ENCODE results near the gene RPUSD1. TPM values are rescaled to one million over a fixed set of nuclear protein-coding genes. Genes with fewer than 3 reads are reported as not detected.

Gene RPUSD1
- total RNA-seq, 1 experiment from 2014 or later = 72.6 TPM

- no peaks in the 10 kb centered on the region for H3K9me2 ChIP-seq (replicated peaks; ENCODE audit: low read length)
- no TSS peak for BruUV-seq (replicated peaks)
- CTCF ChIA-PET = no interaction called here
These were observed 27.7 kb upstream of the RPUSD1 start for GRCh38 chr16:815861-816260.

GRCh38 chr16:814974-815373, 26.8 kb upstream of the RPUSD1 start:
- DNase-seq (no peak), ATAC-seq (no peak)
- no peaks in the 10 kb centered on the region for H4K20me1 ChIP-seq (ENCODE audit: low read length)
- H3K9me2 ChIP-seq (replicated peaks; ENCODE audit: low read length) = no peaks in the 10 kb centered on the region
- no peaks in the 10 kb centered on the region for H3K79me2 ChIP-seq (ENCODE audit: low read length)
- TF ChIP-seq CTCF (conservative IDR thresholded peaks at IDR 0.05; ENCODE audit: low read depth, low read length) = no peak
- no peak for TF ChIP-seq EZH2 (IDR thresholded peaks at IDR 0.05; ENCODE audit: low read length, unreplicated experiment)
- no peak overlapping the region for H2AFZ ChIP-seq (ENCODE audit: low read length)
- H3K4me3 ChIP-seq (ENCODE audit: low read length) = no peak overlapping the region
- no peaks in the 10 kb centered on the region; the same call in 1 of the 2 replicates for H3K4me1 ChIP-seq (ENCODE audit: insufficient read depth, low read length)
- H3K9me3 ChIP-seq (ENCODE audit: low read length) = no peaks in the 10 kb centered on the region
- ChIA-PET POLR2A (ENCODE audit: unreplicated experiment) (no interaction called here), CTCF (no interaction called here)
- H3K9ac ChIP-seq (ENCODE audit: low read length) = no peak overlapping the region
- no peaks in the 10 kb centered on the region for H3F3A ChIP-seq (ENCODE audit: low read length, unreplicated experiment)
- H3K36me3 ChIP-seq (ENCODE audit: low read depth, low read length) = no peaks in the 10 kb centered on the region
- no TSS peak for BruUV-seq (replicated peaks)
- no peak overlapping the region for H3K4me2 ChIP-seq (ENCODE audit: low read length)
- no peak overlapping the region for H3K27ac ChIP-seq (ENCODE audit: low read length)
- intact Hi-C loops (cut with micrococcal nuclease) = no loop called here
- no peaks in the 10 kb centered on the region for H3K27me3 ChIP-seq (ENCODE audit: low read length)

More at GRCh38 chr16:815861-816260, 27.7 kb upstream of the RPUSD1 start:
- POLR2A ChIA-PET (ENCODE audit: unreplicated experiment) = no interaction called here
- Histone ChIP-seq H3F3A (ENCODE audit: low read length, unreplicated experiment) (no peaks in the 10 kb centered on the region), H3K36me3 (ENCODE audit: low read depth, low read length) (no peaks in the 10 kb centered on the region), H3K79me2 (ENCODE audit: low read length) (no peaks in the 10 kb centered on the region), H3K4me2 (ENCODE audit: low read length) (no peak overlapping the region), H3K9me3 (ENCODE audit: low read length) (no peaks in the 10 kb centered on the region), H3K4me1 (ENCODE audit: insufficient read depth, low read length) (no peaks in the 10 kb centered on the region; the same call in 1 of the 2 replicates), H2AFZ (ENCODE audit: low read length) (no peak overlapping the region), H3K27ac (ENCODE audit: low read length) (no peak overlapping the region), H3K27me3 (ENCODE audit: low read length) (no peaks in the 10 kb centered on the region), H3K9ac (ENCODE audit: low read length) (no peak overlapping the region), H4K20me1 (ENCODE audit: low read length) (no peaks in the 10 kb centered on the region), H3K4me3 (ENCODE audit: low read length) (no peak overlapping the region)
- DNase-seq (no peak), ATAC-seq (no peak)
- intact Hi-C loops (cut with micrococcal nuclease) = no loop called here
- TF ChIP-seq CTCF (conservative IDR thresholded peaks at IDR 0.05; ENCODE audit: low read depth, low read length) (no peak), EZH2phosphoT487 (IDR thresholded peaks at IDR 0.05; ENCODE audit: borderline replicate concordance, low read length) (no peak), EZH2 (IDR thresholded peaks at IDR 0.05; ENCODE audit: low read length, unreplicated experiment) (no peak)

- no peaks in the 10 kb centered on the region; the same call in 1 of the 2 replicates for H3K4me1 ChIP-seq (ENCODE audit: insufficient read depth, low read length)
- no peaks in the 10 kb centered on the region for H3K9me2 ChIP-seq (replicated peaks; ENCODE audit: low read length)
- intact Hi-C loops (cut with micrococcal nuclease) = no loop called here
- no peaks in the 10 kb centered on the region for H3K27me3 ChIP-seq (ENCODE audit: low read length)
- peak overlapping the region; percentile 74 for H3K4me2 ChIP-seq (ENCODE audit: low read length)
- H3K9me3 ChIP-seq (ENCODE audit: low read length) = no peaks in the 10 kb centered on the region
- H4K20me1 ChIP-seq (ENCODE audit: low read length) = no peaks in the 10 kb centered on the region
- no peaks in the 10 kb centered on the region for H3F3A ChIP-seq (ENCODE audit: low read length, unreplicated experiment)
- no peaks in the 10 kb centered on the region for H3K36me3 ChIP-seq (ENCODE audit: low read depth, low read length)
- H2AFZ ChIP-seq (ENCODE audit: low read length) = peak overlapping the region; percentile 42; the same call in 1 of the 2 replicates
- no peak for DNase-seq
- no peak for TF ChIP-seq EZH2phosphoT487 (IDR thresholded peaks at IDR 0.05; ENCODE audit: borderline replicate concordance, low read length)
- CTCF ChIA-PET = no interaction called here
- no peak overlapping the region for H3K9ac ChIP-seq (ENCODE audit: low read length)
- BruUV-seq (replicated peaks) = no TSS peak
- H3K79me2 ChIP-seq (ENCODE audit: low read length) = no peaks in the 10 kb centered on the region
- POLR2A ChIA-PET (ENCODE audit: unreplicated experiment) = no interaction called here
- ATAC-seq = no peak
- H3K27ac ChIP-seq (ENCODE audit: low read length) = no peak overlapping the region
- H3K4me3 ChIP-seq (ENCODE audit: low read length) = peak overlapping the region; percentile 40; the same call in 1 of the 2 replicates
These were observed 25.8 kb upstream of the RPUSD1 start for GRCh38 chr16:813916-814412.

All from PC-3 (cell line).